Fibroblast of lung (primary cell): Measurements from ENCODE around the gene LENG8. TPM values are rescaled to one million over a fixed set of nuclear protein-coding genes. Genes with fewer than 3 reads are reported as not detected.

Experiments
- DNase-seq, 2 donors: peaks; one replicate each; pipeline versions ENCODE4 v3.0.0 to v3.0.0-alpha.2; 2010; ENCODE audit warnings: low read depth in 2 of 2
- H2AFZ ChIP-seq: 2 replicates; pipeline ENCODE4 v1.5.1; 2012; ENCODE audit warnings: low read length, control low read depth, inconsistent platforms
- H3K27ac ChIP-seq: 2 replicates; pipeline ENCODE4 v1.5.1; 2011; ENCODE audit warnings: low read length, control low read depth; ENCODE audit not compliant: insufficient read depth
- H3K27me3 ChIP-seq: 2 replicates; pipeline ENCODE4 v1.5.1; 2011; ENCODE audit warnings: mild to moderate bottlenecking, low read length; ENCODE audit not compliant: control insufficient read depth, insufficient read depth
- H3K36me3 ChIP-seq: 2 replicates; pipeline ENCODE4 v1.5.1; 2011; ENCODE audit warnings: low read length; ENCODE audit not compliant: control insufficient read depth, insufficient read depth
- H3K4me1 ChIP-seq: 2 replicates; pipeline ENCODE4 v1.5.1; 2011; ENCODE audit warnings: low read length; ENCODE audit not compliant: control insufficient read depth, insufficient read depth; ENCODE audit errors: extremely low read depth
- H3K4me2 ChIP-seq: 2 replicates; pipeline ENCODE4 v1.5.1; 2011; ENCODE audit warnings: low read length, control low read depth; ENCODE audit not compliant: insufficient read depth; ENCODE audit errors: extremely low read depth
- H3K4me3 ChIP-seq, 4 experiments: fragments of 200-600 bp in 1 of 4; sonication (generic) in 1 of 4; replicated peaks in 1 of 4; 2 replicates each; pipeline ENCODE4 v1.5.1; 2011 to 2016; ENCODE audit warnings: low read length in 4 of 4, low read depth in 3 of 4, mild to moderate bottlenecking in 3 of 4, control low read depth in 2 of 4, inconsistent platforms in 1 of 4, mixed read lengths in 1 of 4; ENCODE audit not compliant: insufficient read depth in 1 of 4; ENCODE audit errors: control extremely low read depth in 1 of 4
- H3K79me2 ChIP-seq: 2 replicates; pipeline ENCODE4 v1.5.1; 2012; ENCODE audit warnings: mild to moderate bottlenecking, low read length, inconsistent platforms; ENCODE audit not compliant: control insufficient read depth, insufficient read depth
- H3K9ac ChIP-seq: 2 replicates; pipeline ENCODE4 v1.5.1; 2011; ENCODE audit warnings: mild to moderate bottlenecking, low read length, control low read depth; ENCODE audit not compliant: insufficient read depth
- H3K9me3 ChIP-seq: 2 replicates; pipeline ENCODE4 v1.5.1; 2012; ENCODE audit warnings: low read depth, low read length; ENCODE audit not compliant: control insufficient read depth, insufficient read depth
- H4K20me1 ChIP-seq: 2 replicates; pipeline ENCODE4 v1.5.1; 2011; ENCODE audit warnings: low read length; ENCODE audit not compliant: control insufficient read depth, insufficient read depth; ENCODE audit errors: extremely low read depth
- CTCF ChIP-seq, 2 donors: IDR thresholded peaks in 1 of 2; conservative IDR thresholded peaks in 1 of 2; 1 replicate in 1 of 2; 2 replicates in 1 of 2; pipeline ENCODE4 v1.5.1; 2011 to 2012; ENCODE audit warnings: low read length in 2 of 2, control low read depth in 1 of 2, inconsistent platforms in 1 of 2, low read depth in 1 of 2, mild to moderate bottlenecking in 1 of 2
- EZH2 ChIP-seq: IDR thresholded peaks from 2 replicates; pipeline ENCODE4 v1.5.1; 2012; ENCODE audit warnings: low read length, control low read depth, mild to moderate bottlenecking; ENCODE audit errors: missing control alignments
- polyA plus RNA-seq, 2 donors: library from polyadenylated mRNA; depleted of rRNA in 1 of 2; stranded (reverse) in 1 of 2; unstranded in 1 of 2; fragments of >200 nt; gene quantifications; 2 replicates each; pipeline ENCODE4 v1.2.1, GENCODE V29; 2011 to 2012; ENCODE audit warnings: missing spikeins in 1 of 2
- total RNA-seq: library from RNA; depleted of rRNA; stranded (reverse); fragments of >200 nt; gene quantifications from 2 replicates; pipeline ENCODE4 v1.2.1, GENCODE V29; 2014

Gene LENG8
- total and polyA plus RNA-seq, 2 donors (not counting 1 experiment from before 2014, with no cell fraction given), result 12.7 to 32.4 TPM

DNA sequence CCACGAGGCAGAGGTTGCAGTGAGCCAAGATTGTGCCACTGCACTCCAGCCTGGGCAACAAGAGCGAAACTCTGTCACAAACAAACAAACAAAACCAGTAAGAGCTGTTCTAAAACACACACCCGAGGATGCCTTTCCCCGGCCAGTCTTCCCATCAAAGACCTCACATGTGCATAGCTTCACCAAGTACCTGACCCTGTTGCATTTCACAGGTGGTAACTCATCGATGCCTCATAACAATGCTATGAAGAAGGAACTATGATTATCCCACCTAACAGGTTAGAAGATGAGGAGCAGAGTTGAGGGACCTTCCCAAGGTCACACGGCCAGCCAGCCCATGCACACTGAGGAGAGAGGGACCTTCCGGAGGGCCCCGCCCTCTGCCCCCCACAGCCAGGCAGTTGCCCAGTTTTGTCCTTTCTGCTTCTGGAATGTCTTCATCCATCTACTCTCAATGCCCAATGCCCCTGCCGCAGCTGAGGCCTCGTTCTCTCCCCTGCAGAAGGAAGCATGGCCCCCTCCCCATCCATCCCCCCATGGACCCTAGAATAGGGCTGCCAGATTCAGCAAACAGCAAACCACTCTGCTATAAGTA is 16.8 kb upstream of the LENG8 start:
- Histone ChIP-seq H3K9ac (no peak overlapping the region), H3K27ac (no peak overlapping the region), H3K36me3 (no peaks in the 10 kb centered on the region), H3K79me2 (no peaks in the 10 kb centered on the region), H4K20me1 (no peaks in the 10 kb centered on the region), H3K4me3 (no peak overlapping the region), H3K9me3 (no peaks in the 10 kb centered on the region), H3K4me2 (no peak overlapping the region), H2AFZ (no peak overlapping the region), H3K4me1 (no peaks in the 10 kb centered on the region), H3K27me3 (no peaks in the 10 kb centered on the region)
- TF ChIP-seq EZH2 (no peak), CTCF (conservative IDR thresholded peaks at IDR 0.05 in 1 of 2, IDR thresholded peaks at IDR 0.05 in 1 of 2; ENCODE audit: low read depth in 1 of 2, low read length in 2 of 2) (no peak)
- DNase-seq, result no peak

DNA sequence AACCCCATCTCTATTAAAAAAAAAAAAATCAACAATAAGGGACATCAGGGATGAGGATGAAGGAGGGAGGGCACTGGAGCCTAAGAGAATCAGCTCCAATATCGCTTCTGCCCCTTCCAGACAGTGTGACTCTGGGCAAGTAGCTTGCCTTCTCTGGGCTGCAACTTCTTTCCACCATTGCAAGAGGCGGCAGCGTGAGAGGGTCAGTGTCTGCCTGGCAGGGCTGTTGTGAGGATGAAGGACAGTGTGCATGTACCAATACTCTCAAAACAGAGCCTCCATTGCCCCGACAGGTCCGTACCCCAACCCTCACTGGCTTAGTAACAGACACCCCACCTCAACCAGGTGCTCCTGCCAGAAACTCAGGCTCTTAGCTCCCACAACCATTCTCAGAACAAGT is 15.3 kb upstream of the LENG8 start:
- H2AFZ ChIP-seq, result no peak overlapping the region
- H3K9ac ChIP-seq, result no peak overlapping the region
- no peak for DNase-seq
- peaks cover under 1% of the 10 kb centered on the region for H4K20me1 ChIP-seq
- no peak overlapping the region for H3K4me3 ChIP-seq
- no peaks in the 10 kb centered on the region for H3K9me3 ChIP-seq
- no peaks in the 10 kb centered on the region for H3K27me3 ChIP-seq
- TF ChIP-seq EZH2 (no peak), CTCF (conservative IDR thresholded peaks at IDR 0.05 in 1 of 2, IDR thresholded peaks at IDR 0.05 in 1 of 2; ENCODE audit: low read depth in 1 of 2, low read length in 2 of 2) (no peak)
- H3K36me3 ChIP-seq, result no peaks in the 10 kb centered on the region
- no peak overlapping the region for H3K4me2 ChIP-seq
- no peak overlapping the region for H3K27ac ChIP-seq
- no peaks in the 10 kb centered on the region for H3K4me1 ChIP-seq
- no peaks in the 10 kb centered on the region for H3K79me2 ChIP-seq

DNA sequence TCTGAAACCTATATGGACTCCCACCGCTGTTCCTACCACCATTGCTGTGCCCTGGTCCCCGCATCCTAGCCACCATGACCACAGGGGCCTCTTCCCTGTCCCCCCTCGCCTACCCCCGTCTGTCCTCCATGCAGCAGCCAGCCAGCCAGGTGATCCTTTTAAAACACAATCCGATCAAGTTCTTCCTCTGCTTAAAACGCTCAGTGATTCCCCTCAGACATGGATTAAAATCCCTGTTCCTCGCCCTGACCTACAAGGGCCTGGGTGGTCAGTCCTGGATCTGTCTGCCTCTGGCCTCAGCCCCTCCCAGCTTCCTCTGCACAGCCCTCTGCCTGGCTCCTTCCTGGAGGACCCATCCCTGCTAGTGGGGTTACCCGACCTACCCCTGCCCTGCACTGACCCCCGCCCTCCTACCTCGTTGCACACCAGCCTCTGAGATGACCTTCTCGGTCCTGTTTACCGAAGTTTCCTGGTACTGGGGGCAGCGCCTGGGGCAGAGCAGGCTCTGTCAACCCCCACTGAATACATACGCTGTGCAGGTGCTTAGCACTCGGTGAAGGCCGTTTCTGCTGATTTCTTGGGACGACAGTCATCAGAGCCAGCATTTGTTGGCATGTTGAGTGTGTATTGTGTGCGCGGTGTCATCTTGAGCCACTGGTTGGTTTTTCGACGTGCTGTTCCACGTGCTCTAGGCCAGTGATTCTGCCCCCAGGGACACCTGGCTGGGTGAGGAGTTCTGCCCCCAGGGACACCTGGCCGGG is 14.7 kb upstream of the LENG8 start:
- H4K20me1 ChIP-seq, result peaks cover 2% of the 10 kb centered on the region
- no peak for TF ChIP-seq CTCF (conservative IDR thresholded peaks at IDR 0.05 in 1 of 2, IDR thresholded peaks at IDR 0.05 in 1 of 2; ENCODE audit: low read depth in 1 of 2, low read length in 2 of 2)
- TF ChIP-seq EZH2, result no peak
- H3K36me3 ChIP-seq, result no peaks in the 10 kb centered on the region
- no peak for DNase-seq
- H2AFZ ChIP-seq, result no peak overlapping the region
- H3K9me3 ChIP-seq, result no peaks in the 10 kb centered on the region
- H3K4me2 ChIP-seq, result no peak overlapping the region
- H3K27me3 ChIP-seq, result no peaks in the 10 kb centered on the region
- no peak overlapping the region for H3K4me3 ChIP-seq
- no peak overlapping the region for H3K9ac ChIP-seq
- H3K4me1 ChIP-seq, result no peaks in the 10 kb centered on the region
- H3K79me2 ChIP-seq, result no peaks in the 10 kb centered on the region
- H3K27ac ChIP-seq, result no peak overlapping the region
